A673 (cell line): Measurements from ENCODE around the gene SRSF4. TPM values are rescaled to one million over a fixed set of nuclear protein-coding genes. Genes with fewer than 3 reads are reported as not detected.
A peak's percentile ranks its signal among the peaks of the same experiment; 100 is the strongest.

ENCODE experiments used
- BruUV-seq: library from RNA; stranded (reverse); fragments of 400-500 nt; replicated peaks from 2 replicates; lab custom pipeline; 2021; lab: Mats Ljungman, UMichigan
- CTCF ChIA-PET: fragments of 300-600 bp; sonication (Branson Sonifier 250); formaldehyde crosslinking; loops from one replicate; lab custom pipeline; 2022; ENCODE audit warnings: antibody characterized with exemption; lab: Charles Lee
- POLR2A ChIA-PET: fragments of 300-600 bp; sonication (Branson Sonifier 250); formaldehyde crosslinking; loops from one replicate; lab custom pipeline; 2022; ENCODE audit warnings: antibody characterized with exemption; ENCODE audit not compliant: low non-redundant PET; lab: Charles Lee
- DNase-seq: peaks from one replicate; pipeline ENCODE4 v3.0.0-alpha.2; 2015; ENCODE audit warnings: low spot score
- H3K27ac ChIP-seq: fragments of 200-600 bp; sonication (generic); 2 replicates; pipeline ENCODE4 v1.5.1; 2016; ENCODE audit warnings: mixed run types, low read depth, mild to moderate bottlenecking, mixed read lengths, antibody characterized with exemption, low read length; ENCODE audit not compliant: poor library complexity, severe bottlenecking
- H3K27me3 ChIP-seq: fragments of 200-600 bp; sonication (generic); replicated peaks from 2 replicates; pipeline ENCODE4 v1.6.1; 2017; ENCODE audit warnings: mixed run types, low read depth, mild to moderate bottlenecking, mixed read lengths, antibody characterized with exemption, low read length; ENCODE audit not compliant: insufficient read depth, poor library complexity
- H3K36me3 ChIP-seq: fragments of 200-600 bp; sonication (generic); 2 replicates; pipeline ENCODE4 v1.6.1; 2016; ENCODE audit warnings: mixed run types, mild to moderate bottlenecking, mixed read lengths, antibody characterized with exemption, low read length; ENCODE audit not compliant: insufficient read depth, poor library complexity, severe bottlenecking
- H3K4me1 ChIP-seq: fragments of 200-600 bp; sonication (generic); 2 replicates; pipeline ENCODE4 v1.6.1; 2017; ENCODE audit warnings: mixed run types, mild to moderate bottlenecking, mixed read lengths, antibody characterized with exemption, low read length; ENCODE audit not compliant: insufficient read depth, poor library complexity, severe bottlenecking
- H3K4me3 ChIP-seq: fragments of 200-600 bp; sonication (generic); 2 replicates; pipeline ENCODE4 v1.5.1; 2016; ENCODE audit warnings: low read depth, mixed run types, mild to moderate bottlenecking, mixed read lengths, low read length; ENCODE audit not compliant: poor library complexity, severe bottlenecking
- H3K9me3 ChIP-seq: fragments of 200-600 bp; sonication (generic); 2 replicates; pipeline ENCODE4 v1.6.1; 2016; ENCODE audit warnings: mixed run types, low read depth, mild to moderate bottlenecking, mixed read lengths, antibody characterized with exemption, low read length; ENCODE audit not compliant: poor library complexity, severe bottlenecking
- EZH2 ChIP-seq: fragments of 200-600 bp; sonication (generic); IDR thresholded peaks from 2 replicates; pipeline ENCODE4 v1.6.1; 2017; ENCODE audit warnings: borderline replicate concordance, low read depth, mild to moderate bottlenecking, mixed read lengths, antibody characterized with exemption, low read length; ENCODE audit not compliant: poor library complexity, severe bottlenecking
- intact Hi-C: fragments of 100-400 bp; cut with micrococcal nuclease; formaldehyde crosslinking; loops from one replicate; pipeline ENCODE4 v1.10.0; 2022; ENCODE audit not compliant: unreplicated experiment
- total RNA-seq: library from RNA; stranded (reverse); gene quantifications from 2 replicates; pipeline ENCODE4 v1.2.3, GENCODE V29; 2021
- TF ChIP-seq, protein P1 (sequence below): fragments of 300-800, 200-600 bp; sonication (generic); conservative IDR thresholded peaks from 2 replicates; pipeline ENCODE4 v1.5.1; 2017; ENCODE audit warnings: low read depth, mild to moderate bottlenecking, antibody characterized with exemption, low read length, moderate library complexity, mixed read lengths

SRSF4 gene
- total RNA-seq, 1 experiment from 2014 or later = 116 TPM

DNA sequence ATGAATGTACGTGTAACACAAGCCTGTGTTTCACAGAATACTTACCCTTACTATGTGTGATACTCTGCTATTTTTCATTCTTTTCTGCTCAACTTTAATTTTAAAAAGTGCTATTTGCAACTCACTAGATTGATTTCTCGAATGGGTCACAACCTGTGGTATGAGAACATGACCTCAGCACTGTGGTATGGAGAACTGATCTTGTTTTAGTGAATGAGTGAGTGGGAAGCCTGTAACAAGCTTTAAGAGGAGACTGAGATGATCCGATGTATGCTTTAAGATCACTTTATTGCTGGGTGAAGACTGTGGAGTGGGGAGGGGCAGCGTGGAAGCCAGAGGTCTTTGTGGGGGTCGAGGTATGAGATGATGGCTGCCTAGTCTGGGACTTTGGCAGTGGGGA lies 27.5 kb upstream of the SRSF4 start:
- intact Hi-C loops = no loop called here
- Histone ChIP-seq H3K4me1 (no peaks in the 10 kb centered on the region), H3K27ac (no peak overlapping the region), H3K36me3 (peaks cover 33% of the 10 kb centered on the region), H3K27me3 (no peaks in the 10 kb centered on the region), H3K4me3 (no peak overlapping the region), H3K9me3 (no peaks in the 10 kb centered on the region)
- DNase-seq = no peak
- BruUV-seq = no TSS peak
- ChIA-PET CTCF (no interaction called here), POLR2A (no interaction called here)
- TF ChIP-seq, protein P1, sequence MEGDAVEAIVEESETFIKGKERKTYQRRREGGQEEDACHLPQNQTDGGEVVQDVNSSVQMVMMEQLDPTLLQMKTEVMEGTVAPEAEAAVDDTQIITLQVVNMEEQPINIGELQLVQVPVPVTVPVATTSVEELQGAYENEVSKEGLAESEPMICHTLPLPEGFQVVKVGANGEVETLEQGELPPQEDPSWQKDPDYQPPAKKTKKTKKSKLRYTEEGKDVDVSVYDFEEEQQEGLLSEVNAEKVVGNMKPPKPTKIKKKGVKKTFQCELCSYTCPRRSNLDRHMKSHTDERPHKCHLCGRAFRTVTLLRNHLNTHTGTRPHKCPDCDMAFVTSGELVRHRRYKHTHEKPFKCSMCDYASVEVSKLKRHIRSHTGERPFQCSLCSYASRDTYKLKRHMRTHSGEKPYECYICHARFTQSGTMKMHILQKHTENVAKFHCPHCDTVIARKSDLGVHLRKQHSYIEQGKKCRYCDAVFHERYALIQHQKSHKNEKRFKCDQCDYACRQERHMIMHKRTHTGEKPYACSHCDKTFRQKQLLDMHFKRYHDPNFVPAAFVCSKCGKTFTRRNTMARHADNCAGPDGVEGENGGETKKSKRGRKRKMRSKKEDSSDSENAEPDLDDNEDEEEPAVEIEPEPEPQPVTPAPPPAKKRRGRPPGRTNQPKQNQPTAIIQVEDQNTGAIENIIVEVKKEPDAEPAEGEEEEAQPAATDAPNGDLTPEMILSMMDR = no peak

DNA sequence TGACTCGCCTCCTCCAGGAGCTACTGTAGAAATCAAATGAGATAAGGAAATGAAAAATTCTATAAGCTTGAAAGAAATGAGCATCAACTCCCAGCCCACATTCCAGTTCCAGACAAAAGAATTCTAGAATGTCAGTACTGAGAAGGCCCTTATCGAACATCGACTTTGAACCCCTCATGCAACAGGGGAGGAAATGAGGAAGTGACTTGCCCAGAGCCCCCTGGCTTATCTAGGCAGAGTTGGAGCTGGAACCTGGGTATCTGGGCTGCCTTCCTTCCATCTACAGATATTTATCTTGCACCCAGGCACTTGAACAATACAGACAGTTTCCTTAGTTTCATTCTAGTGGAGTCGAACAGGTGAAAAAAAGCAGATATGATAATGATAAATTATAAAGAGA lies 26.7 kb upstream of the SRSF4 start:
- Histone ChIP-seq H3K36me3 (peaks cover 33% of the 10 kb centered on the region), H3K27ac (no peak overlapping the region), H3K4me3 (no peak overlapping the region), H3K4me1 (no peaks in the 10 kb centered on the region), H3K27me3 (no peaks in the 10 kb centered on the region), H3K9me3 (no peaks in the 10 kb centered on the region)
- ChIA-PET CTCF (no interaction called here), POLR2A (no interaction called here)
- DNase-seq = no peak
- TF ChIP-seq, protein P1 = no peak
- no peak for TF ChIP-seq EZH2
- BruUV-seq = no TSS peak
- intact Hi-C loops = no loop called here

DNA sequence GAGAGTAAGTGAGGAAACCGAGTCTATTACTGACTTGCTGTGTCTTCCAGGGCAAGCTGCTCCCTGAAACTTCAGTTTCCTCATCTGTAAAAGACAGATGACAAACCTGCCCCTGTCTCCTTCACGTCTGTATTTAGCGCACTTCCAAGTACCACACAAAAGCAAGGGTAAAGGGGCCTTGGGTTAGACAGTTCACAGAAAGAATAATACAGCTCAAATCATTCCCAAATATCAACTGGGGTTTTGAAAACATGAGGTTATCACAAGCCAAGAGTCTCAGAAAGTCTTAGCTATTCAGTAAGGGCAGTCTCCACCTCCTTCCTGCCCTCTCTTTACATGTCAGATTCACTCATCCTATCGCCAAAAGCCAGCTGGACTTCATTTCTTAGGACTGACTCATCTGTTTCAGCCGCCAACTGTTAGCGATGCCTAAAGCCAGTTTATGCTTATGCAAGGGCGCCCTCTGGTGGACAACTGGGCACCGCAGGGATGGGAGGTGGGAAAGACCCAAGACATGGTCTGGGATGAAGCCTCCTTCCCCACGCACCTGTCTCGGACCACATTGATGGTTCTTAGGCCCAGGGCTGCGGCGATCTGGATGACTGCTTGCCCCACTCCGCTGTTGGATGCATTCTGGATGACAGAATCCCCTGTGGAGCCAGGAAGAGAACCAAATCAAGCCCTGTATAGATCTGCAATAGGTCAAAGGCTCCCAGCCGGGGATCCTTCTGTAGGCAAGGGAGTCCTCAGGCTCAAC lies 21.1 kb upstream of the SRSF4 start:
- Histone ChIP-seq H3K4me1 (peaks cover 8% of the 10 kb centered on the region), H3K4me3 (no peak overlapping the region), H3K36me3 (peaks cover 27% of the 10 kb centered on the region), H3K9me3 (no peaks in the 10 kb centered on the region), H3K27me3 (no peaks in the 10 kb centered on the region), H3K27ac (peak overlapping the region; percentile 1)
- no TSS peak for BruUV-seq
- DNase-seq = peak; percentile 95
- TF ChIP-seq EZH2 = no peak
- TF ChIP-seq, protein P1 = peak; percentile 98
- POLR2A ChIA-PET = interaction anchor here (0.5 kb wide), 1 partner anchor 8 kb away, joined by 8 read pairs; no protein-coding TSS in a partner anchor
- CTCF ChIA-PET = interaction anchor here (0.6 to 2.8 kb wide), 7 partner anchors 9 to 418 kb away, joined by 3 to 38 read pairs (median 5); partner anchors contain the start of gene SRSF4
- intact Hi-C loops = loop anchor here (1.0 to 2.0 kb wide), 2 partner anchors 320 to 418 kb away; no protein-coding TSS in a partner anchor
